GM23338 (cell line): ENCODE measurements around the gene ZNF273. TPM values are rescaled to one million over a fixed set of nuclear protein-coding genes. Genes with fewer than 3 reads are reported as not detected.

Source experiments
- ATAC-seq: fragments of 200-7000 bp; cut with Tn5 transposase; 3 replicates; pipeline ENCODE4 v1.9.1; 2020
- DNase-seq: peaks from one replicate; pipeline ENCODE4 v3.0.0-alpha.2; 2015; ENCODE audit warnings: low spot score
- H2AFZ ChIP-seq: fragments of 200-600 bp; sonication (generic); 2 replicates; pipeline ENCODE4 v1.8.0; 2016; ENCODE audit warnings: antibody characterized with exemption, mild to moderate bottlenecking, moderate library complexity
- H3F3A ChIP-seq: fragments of 200-600 bp; sonication (generic); replicated peaks from 2 replicates; pipeline ENCODE4 v1.8.0; 2017; ENCODE audit warnings: antibody characterized with exemption, mixed run types, low read depth
- H3K27ac ChIP-seq: fragments of 200-600 bp; sonication (generic); 2 replicates; pipeline ENCODE4 v1.6.1; 2016; ENCODE audit warnings: low read depth
- H3K27me3 ChIP-seq: fragments of 200-600 bp; sonication (generic); 2 replicates; pipeline ENCODE4 v1.8.0; 2016; ENCODE audit warnings: mild to moderate bottlenecking, mixed run types, moderate library complexity; ENCODE audit not compliant: insufficient read depth
- H3K36me3 ChIP-seq: fragments of 200-600 bp; sonication (generic); 2 replicates; pipeline ENCODE4 v1.8.0; 2016; ENCODE audit warnings: mild to moderate bottlenecking; ENCODE audit not compliant: insufficient read depth
- H3K4me1 ChIP-seq: fragments of 200-600 bp; sonication (generic); 2 replicates; pipeline ENCODE4 v1.8.0; 2016; ENCODE audit warnings: mild to moderate bottlenecking, moderate library complexity; ENCODE audit not compliant: insufficient read depth
- H3K4me2 ChIP-seq: fragments of 200-600 bp; sonication (generic); 2 replicates; pipeline ENCODE4 v1.7.1; 2017; ENCODE audit warnings: mixed run types
- H3K4me3 ChIP-seq: fragments of 200-600 bp; sonication (generic); 2 replicates; pipeline ENCODE4 v1.6.1; 2016; ENCODE audit warnings: mixed run types
- H3K79me2 ChIP-seq: fragments of 200-600 bp; sonication (generic); replicated peaks from 2 replicates; pipeline ENCODE4 v1.8.0; 2017; ENCODE audit warnings: mild to moderate bottlenecking; ENCODE audit not compliant: insufficient read depth
- H3K9me2 ChIP-seq: fragments of 200-600 bp; sonication (generic); 2 replicates; pipeline ENCODE4 v1.8.0; 2017; ENCODE audit not compliant: insufficient read depth
- H4K20me1 ChIP-seq: fragments of 200-600 bp; sonication (generic); replicated peaks from 2 replicates; pipeline ENCODE4 v1.8.0; 2017; ENCODE audit warnings: mild to moderate bottlenecking; ENCODE audit not compliant: insufficient read depth
- H3K27ac Mint-ChIP-seq: 2 replicates; pipeline ENCODE4 v1.8.0; 2020; ENCODE audit warnings: inconsistent platforms, mild to moderate bottlenecking, moderate library complexity, mixed read lengths
- H3K27me3 Mint-ChIP-seq: 3 replicates; pipeline ENCODE4 v1.8.0; 2022; ENCODE audit warnings: low read depth, mild to moderate bottlenecking, moderate library complexity, mixed read lengths, inconsistent platforms; ENCODE audit not compliant: insufficient read depth, poor library complexity
- H3K36me3 Mint-ChIP-seq: 3 replicates; pipeline ENCODE4 v1.8.0; 2021; ENCODE audit warnings: low read depth, mild to moderate bottlenecking, inconsistent platforms, moderate library complexity, mixed read lengths
- H3K4me1 Mint-ChIP-seq: 3 replicates; pipeline ENCODE4 v1.8.0; 2020; ENCODE audit warnings: mild to moderate bottlenecking, inconsistent platforms, mixed read lengths
- H3K4me3 Mint-ChIP-seq: 3 replicates; pipeline ENCODE4 v1.8.0; 2021; ENCODE audit warnings: moderate library complexity, mild to moderate bottlenecking, inconsistent platforms, mixed read lengths
- H3K9me3 Mint-ChIP-seq: 3 replicates; pipeline ENCODE4 v1.8.0; 2020; ENCODE audit warnings: moderate library complexity, mild to moderate bottlenecking, inconsistent platforms, mixed read lengths
- CREB1 ChIP-seq: fragments of 250-450 bp; sonication (Bioruptor Pico); IDR thresholded peaks from 2 replicates; pipeline ENCODE4 v1.5.0; 2020; ENCODE audit warnings: low read depth, mild to moderate bottlenecking, moderate library complexity
- ETS1 ChIP-seq: IDR thresholded peaks from 2 replicates; pipeline ENCODE4 v1.6.1; 2016; ENCODE audit warnings: antibody characterized with exemption
- EZH2phosphoT487 ChIP-seq: fragments of 200-600 bp; sonication (generic); IDR thresholded peaks from one replicate; pipeline ENCODE4 v1.8.1; 2018; ENCODE audit warnings: antibody characterized with exemption; ENCODE audit not compliant: unreplicated experiment
- REST ChIP-seq: IDR thresholded peaks from one replicate; pipeline ENCODE4 v1.6.1; 2018; ENCODE audit warnings: antibody characterized with exemption; ENCODE audit not compliant: unreplicated experiment
- ZNF462 ChIP-seq: fragments of 250-450 bp; sonication (Bioruptor Pico); IDR thresholded peaks from 2 replicates; pipeline ENCODE4 v1.5.0; 2020; ENCODE audit warnings: mild to moderate bottlenecking, moderate library complexity
- polyA plus RNA-seq: library from polyadenylated mRNA; unstranded; fragments of >200 nt; fragmentation: Nextera tagmentation; extraction: Ambion mirVana; gene quantifications from 2 replicates; pipeline ENCODE4 v1.2.1, GENCODE V29; 2016
- total RNA-seq: library from RNA; depleted of rRNA; stranded (reverse); fragments of >200 nt; shearing (Covaris generic); gene quantifications from 2 replicates; pipeline ENCODE4 v1.2.3, GENCODE V29; 2014

Gene ZNF273
- total and polyA plus RNA-seq, 2 experiments from 2014 or later = 16.4 to 34.3 TPM

GRCh38 chr7:64879086-64879730 is 23.9 kb upstream of the ZNF273 start:
- ATAC-seq (no peak), DNase-seq (no peak)
- no peaks in the 10 kb centered on the region; the same call in 1 of the 2 replicates for H3K4me1 ChIP-seq
- no peak overlapping the region for H3K27ac ChIP-seq
- H3K9me2 ChIP-seq = no peaks in the 10 kb centered on the region
- peaks cover 49% of the 10 kb centered on the region for H3K27me3 Mint-ChIP-seq
- H2AFZ ChIP-seq = no peak overlapping the region
- H3K79me2 ChIP-seq = no peaks in the 10 kb centered on the region
- H3K36me3 Mint-ChIP-seq = peaks cover 7% of the 10 kb centered on the region; the same call in 1 of the 3 replicates
- peaks cover 76% of the 10 kb centered on the region for H3K27me3 ChIP-seq
- H3K4me1 Mint-ChIP-seq = no peaks in the 10 kb centered on the region
- no peak for TF ChIP-seq REST
- no peak for TF ChIP-seq EZH2phosphoT487
- H3K4me3 Mint-ChIP-seq = no peak overlapping the region
- no peak overlapping the region for H3K27ac Mint-ChIP-seq
- H4K20me1 ChIP-seq = no peaks in the 10 kb centered on the region
- no peak overlapping the region for H3K4me3 ChIP-seq
- H3F3A ChIP-seq = no peaks in the 10 kb centered on the region
- H3K9me3 Mint-ChIP-seq = peaks cover 59% of the 10 kb centered on the region
- H3K36me3 ChIP-seq = no peaks in the 10 kb centered on the region
- H3K4me2 ChIP-seq = no peak overlapping the region

GRCh38 chr7:64879800-64880199 is 23.3 kb upstream of the ZNF273 start:
- Histone ChIP-seq H4K20me1 (no peaks in the 10 kb centered on the region), H3K9me2 (no peaks in the 10 kb centered on the region), H2AFZ (no peak overlapping the region), H3F3A (no peaks in the 10 kb centered on the region), H3K36me3 (no peaks in the 10 kb centered on the region), H3K27ac (no peak overlapping the region), H3K4me2 (no peak overlapping the region), H3K4me1 (no peaks in the 10 kb centered on the region; the same call in 1 of the 2 replicates), H3K27me3 (peaks cover 82% of the 10 kb centered on the region), H3K79me2 (no peaks in the 10 kb centered on the region), H3K4me3 (no peak overlapping the region)
- no peak overlapping the region for H3K27ac Mint-ChIP-seq
- peaks cover 7% of the 10 kb centered on the region; the same call in 1 of the 3 replicates for H3K36me3 Mint-ChIP-seq
- H3K9me3 Mint-ChIP-seq = peaks cover 56% of the 10 kb centered on the region
- H3K4me1 Mint-ChIP-seq = no peaks in the 10 kb centered on the region
- ATAC-seq (no peak), DNase-seq (no peak)
- H3K27me3 Mint-ChIP-seq = peaks cover 53% of the 10 kb centered on the region
- H3K4me3 Mint-ChIP-seq = no peak overlapping the region
- no peak for TF ChIP-seq REST
- no peak for TF ChIP-seq CREB1
- TF ChIP-seq ETS1 = no peak
- no peak for TF ChIP-seq ZNF462 (CRISPR knock-in tag)
